ENCODE data around the gene CPLANE1.
"Not testable (repeated sequence)": the region's sequence is repeated elsewhere in the genome, so short reads cannot be mapped to it uniquely, and the experiment has no call there.

The CPLANE1 gene

DNA sequence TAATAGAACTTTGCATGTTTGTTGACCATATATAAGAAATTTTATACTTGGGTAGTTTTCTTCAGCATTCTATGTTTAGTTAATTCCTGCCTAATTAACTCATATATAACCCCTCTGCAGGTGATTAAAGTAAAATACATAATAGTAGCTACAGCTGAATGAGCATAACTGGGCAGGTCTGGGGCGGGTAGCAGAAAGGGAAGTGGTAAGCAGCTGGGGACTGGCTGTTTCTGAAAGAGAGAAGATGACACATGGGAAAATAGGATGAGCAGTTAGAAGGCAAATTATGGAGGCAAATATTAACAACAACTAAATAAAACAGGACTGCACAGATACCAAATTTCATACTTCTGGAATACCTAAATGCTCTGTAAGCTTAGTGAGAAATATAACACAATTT lies 128.1 kb downstream of the CPLANE1 start:
- DNase-seq (ENCODE audit: low read depth, low spot score), result no peak

DNA sequence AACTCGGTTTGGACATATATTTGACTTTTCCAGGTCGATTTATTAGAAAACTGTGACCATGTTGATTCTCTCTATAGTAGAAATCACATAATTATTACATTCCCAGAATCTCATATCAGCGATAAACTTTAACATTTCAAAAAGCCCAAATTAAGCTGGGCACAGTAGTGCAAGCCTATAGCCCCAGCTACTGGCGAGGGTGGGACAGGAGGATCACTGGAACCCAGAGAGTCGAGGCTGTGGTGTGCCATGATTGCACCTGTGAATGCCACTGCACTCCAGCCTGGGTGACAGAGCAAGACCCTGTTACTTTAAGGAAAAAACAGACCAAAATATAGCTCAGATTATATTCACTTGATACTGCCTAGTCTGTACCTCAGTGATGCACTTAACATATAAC lies 128.9 kb downstream of the CPLANE1 start:
- no peak for DNase-seq (ENCODE audit: low read depth, low spot score)

DNA sequence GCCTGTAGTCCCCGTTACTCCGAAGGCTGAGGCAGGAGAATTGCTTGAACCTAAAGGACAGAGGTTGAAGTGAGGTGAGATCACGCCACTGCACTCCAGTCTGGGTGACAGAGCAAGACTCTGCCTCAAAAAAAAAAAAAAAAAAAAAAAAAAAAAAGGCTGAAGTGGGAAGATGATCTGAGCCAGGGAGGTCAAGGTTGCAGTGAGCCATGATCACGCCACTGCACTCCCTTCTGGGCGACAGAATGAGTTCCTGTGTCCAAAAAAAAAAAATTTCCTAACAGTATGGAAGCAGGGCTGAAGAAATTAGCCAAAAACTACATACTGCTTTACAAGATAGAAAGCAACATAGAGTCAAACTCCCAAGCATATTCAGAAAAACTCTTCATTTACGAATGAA lies 132.8 kb downstream of the CPLANE1 start:
- no peak for DNase-seq (ENCODE audit: low read depth, low spot score)

DNA sequence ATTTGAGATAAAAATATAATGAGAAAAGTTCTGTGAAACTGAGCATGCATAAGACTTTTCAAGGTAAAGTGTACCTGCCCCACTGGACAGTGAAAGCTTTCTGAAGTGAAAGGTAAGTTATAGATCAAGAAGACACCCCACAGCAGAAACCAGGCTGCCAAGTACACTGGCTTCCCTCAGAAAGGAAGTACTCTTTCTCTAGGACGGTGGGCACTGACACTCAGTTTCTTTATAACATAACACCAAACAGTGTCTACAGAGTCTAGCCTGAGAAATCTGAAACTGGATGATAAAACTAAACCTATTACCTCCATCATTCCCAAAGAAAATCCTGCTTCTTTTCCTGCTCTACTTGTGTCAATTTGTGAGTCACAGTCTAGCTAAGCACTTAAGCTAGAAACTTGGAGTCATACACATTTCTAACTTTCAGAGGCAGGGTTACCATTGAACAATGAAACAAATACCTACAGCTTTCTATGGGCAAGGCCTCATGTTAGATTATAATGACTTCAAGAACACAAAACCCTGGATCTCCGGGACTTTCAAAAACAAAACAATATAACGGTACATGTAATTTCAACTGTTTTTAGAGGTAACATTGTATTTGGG lies 136.7 kb downstream of the CPLANE1 start:
- no peak for DNase-seq (ENCODE audit: low read depth, low spot score)

DNA sequence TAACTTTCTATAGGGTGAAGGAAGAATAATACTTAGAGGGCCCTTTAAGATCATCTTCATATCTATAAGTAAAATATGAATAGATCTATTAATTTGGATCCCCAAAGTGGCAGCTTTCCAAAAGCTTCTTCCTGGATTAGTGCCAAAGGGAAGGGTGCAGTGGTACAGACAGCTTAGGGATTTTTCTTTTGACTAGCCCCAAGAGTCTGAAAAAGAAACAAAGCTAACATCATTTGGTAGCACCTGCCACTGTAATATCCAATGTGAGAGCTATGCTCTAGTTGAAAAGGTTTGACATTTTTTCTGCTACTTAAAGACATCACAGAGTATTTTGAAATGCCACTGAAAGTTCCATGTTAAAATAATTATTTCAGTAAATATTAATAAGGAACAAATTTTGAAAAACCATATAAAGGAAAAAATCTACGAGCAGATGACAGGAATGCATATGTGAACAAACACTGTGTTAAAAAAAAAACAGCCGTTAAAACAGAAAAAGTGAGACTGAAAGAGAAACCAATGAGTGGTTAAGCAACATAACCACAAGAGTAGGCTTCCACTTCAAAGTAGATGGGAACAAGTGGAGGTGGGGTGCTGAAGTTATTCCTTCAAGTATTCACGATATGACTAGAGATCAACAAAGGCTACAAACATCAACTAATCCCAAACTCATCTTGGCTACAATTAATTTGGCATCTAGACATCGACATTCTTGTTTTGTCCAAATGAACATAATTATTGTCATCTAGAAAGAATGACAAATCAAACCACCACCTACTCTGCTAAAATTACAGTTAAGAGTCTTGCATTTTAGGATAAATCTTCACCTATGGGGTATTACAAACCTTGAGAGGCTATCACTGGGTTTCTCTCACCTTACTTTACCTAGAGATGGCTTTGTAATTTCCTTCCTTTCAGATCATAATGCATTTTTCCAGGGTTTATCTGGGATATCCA lies 137.5 kb downstream of the CPLANE1 start:
- DNase-seq (ENCODE audit: low read depth, low spot score), result no peak

DNA sequence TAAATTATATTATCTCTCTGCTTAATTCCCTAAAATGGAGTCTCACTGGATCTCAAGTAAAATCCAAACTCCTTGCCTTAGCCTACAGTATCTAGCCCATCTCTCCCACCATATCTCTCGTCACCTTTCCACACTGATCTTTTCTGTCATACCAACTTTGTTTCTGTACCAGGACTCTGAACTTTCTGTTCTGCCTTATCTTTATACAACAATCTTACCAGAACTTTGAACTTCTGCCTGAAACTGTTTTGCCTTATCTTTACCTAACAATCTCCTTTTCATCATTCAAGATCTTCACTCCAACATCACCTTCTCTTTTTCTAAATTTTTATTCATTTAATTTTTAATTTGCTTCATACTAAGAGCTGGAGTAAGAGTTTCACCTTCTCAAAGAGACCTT lies 139.0 kb downstream of the CPLANE1 start:
- DNase-seq (ENCODE audit: low read depth, low spot score), result no peak

DNA sequence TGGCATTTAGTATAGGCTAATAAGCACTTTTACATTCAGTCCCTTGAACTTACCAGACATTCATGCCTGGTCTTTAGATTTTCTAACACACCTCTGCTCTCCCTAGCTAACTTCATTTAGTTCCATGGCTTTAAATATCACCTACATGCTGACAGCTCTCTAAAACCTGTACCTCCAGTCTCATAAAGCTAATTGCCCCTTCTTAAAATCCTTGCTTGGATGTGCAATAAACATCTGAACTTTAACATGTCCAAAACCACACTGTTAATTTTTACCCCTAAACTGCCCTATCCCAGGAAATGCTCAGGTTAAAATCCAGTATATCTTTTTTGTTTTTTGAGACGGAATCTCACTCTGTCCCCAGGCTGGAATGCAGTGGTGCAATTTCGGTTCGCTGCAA lies 139.8 kb downstream of the CPLANE1 start:
- DNase-seq (ENCODE audit: low read depth, low spot score), result no peak

DNA sequence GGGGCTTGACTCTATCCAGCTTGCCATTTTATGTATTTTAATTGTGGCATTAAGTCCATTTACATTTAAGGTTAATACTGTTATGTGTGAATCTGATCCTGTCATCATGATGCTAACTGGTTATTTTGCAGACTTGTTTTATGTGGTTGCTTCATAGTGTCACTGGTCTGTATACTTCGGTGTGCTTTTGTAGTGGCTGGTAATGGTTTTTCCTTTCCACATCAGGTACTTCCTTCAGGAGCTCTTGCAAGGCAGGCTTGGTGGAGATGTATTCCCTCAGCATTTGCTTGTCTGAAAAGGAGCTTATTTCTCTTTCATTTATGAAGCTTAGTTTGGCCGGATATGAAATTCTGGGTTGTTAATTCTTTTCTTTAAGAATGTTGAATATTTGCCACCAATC lies 145.9 kb downstream of the CPLANE1 start:
- DNase-seq (ENCODE audit: low read depth, low spot score), result no peak

DNA sequence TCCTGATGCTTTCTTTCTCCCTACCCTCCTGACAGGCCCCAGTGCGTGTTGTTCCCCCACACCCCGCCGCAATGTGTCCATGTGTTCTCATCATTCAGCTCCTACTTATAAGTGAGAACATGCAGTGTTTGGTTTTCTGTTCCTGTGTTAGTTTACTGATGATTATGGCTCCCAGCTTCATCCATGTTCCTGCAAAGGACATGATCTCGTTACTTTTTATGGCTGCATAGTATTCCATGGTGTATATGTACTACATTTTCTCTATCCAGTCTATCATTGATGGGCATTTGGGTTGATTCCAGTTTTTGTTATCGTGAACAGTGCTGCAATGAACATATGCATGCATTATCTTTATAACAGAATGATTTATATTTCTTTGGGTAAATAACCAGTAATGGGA lies 149.9 kb downstream of the CPLANE1 start:
- not testable (repeated sequence) for DNase-seq (ENCODE audit: low read depth, low spot score)

DNA sequence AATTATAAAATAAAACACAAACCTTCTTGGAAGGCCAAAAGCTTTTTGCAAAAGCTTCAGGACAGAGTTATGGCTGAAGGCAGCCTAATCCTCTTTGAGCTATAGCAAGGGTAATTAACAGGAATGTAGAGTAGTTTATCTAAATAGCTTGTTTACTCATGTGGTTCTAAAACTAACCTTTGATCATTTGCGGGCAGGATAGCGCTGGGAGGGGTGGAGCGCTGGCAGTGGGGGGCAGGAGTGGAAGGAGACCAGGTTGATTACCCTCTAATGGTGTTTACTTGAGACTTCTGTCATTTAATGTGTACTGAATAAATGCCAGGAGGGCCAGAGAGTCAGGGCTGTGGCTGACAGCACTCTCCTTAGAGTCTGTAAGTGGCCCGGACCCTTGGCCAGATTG lies 155.4 kb downstream of the CPLANE1 start:
- not testable (repeated sequence) for DNase-seq (ENCODE audit: low read depth, low spot score)

DNA sequence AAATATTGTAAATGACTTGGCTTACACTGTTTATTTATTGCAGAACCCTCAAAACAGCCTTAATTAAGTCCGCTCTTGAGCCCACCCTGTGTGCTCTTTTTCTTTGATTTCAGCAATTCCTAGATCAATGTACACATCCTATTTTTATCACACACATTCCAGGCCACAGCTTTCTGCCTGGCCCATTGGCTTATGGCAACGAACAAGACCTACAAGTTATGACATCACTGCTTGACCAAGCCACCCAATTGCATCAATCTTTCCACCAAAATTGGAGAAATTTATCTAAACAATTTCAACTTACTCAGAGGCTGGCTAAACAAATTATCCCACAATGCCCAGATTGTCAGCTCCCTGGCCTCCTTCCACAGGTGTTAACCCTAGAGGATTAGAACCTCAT lies 158.4 kb downstream of the CPLANE1 start:
- DNase-seq (ENCODE audit: low read depth, low spot score), result no peak

DNA sequence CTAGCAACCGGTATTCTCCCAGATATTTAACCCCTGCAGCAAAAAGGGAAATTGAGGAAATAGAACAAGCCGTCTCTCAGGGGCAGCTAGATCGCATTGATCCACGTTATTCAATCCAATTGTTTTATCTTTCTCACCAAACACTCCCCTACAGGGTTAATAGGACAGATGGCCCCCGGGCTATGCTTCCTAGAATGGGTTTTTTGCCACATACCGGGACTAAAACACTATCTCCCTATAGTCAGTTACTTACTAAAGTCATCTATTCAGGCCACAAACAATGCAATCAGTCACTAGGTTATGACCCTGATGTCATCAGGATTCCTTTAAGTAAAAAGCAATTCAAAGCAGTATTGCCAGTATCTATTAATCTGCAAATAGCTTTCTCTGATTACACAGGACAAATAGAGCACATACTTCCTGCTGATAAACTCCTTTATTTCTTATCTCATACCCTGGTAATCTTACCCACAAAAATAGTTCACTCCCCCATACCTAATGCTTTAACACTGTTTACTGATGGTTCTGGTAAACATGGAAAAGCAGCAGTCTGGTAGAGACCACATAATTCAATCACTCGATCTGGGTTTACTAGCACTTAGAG lies 159.0 kb downstream of the CPLANE1 start:
- DNase-seq (ENCODE audit: low read depth, low spot score), result no peak

DNA sequence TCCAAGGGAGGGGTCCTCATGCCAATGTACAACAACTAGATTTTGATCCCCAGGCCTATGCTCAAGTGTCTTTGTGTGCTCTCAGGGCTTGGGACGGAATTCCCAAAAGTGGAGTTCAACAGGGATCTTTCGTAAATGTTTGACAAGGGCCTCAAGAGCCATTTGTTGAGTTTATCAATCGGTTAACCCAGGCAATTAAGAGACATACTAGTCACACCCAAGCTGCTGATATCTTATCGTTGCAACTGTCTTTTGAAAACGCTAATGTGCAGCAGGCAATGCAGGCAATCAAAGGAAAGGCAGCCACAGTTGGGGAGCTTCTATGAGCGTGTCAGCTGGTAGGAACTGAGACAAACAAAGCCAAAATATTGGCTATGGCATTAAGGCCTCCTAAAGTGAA lies 161.2 kb downstream of the CPLANE1 start:
- no peak for DNase-seq (ENCODE audit: low read depth, low spot score)

DNA sequence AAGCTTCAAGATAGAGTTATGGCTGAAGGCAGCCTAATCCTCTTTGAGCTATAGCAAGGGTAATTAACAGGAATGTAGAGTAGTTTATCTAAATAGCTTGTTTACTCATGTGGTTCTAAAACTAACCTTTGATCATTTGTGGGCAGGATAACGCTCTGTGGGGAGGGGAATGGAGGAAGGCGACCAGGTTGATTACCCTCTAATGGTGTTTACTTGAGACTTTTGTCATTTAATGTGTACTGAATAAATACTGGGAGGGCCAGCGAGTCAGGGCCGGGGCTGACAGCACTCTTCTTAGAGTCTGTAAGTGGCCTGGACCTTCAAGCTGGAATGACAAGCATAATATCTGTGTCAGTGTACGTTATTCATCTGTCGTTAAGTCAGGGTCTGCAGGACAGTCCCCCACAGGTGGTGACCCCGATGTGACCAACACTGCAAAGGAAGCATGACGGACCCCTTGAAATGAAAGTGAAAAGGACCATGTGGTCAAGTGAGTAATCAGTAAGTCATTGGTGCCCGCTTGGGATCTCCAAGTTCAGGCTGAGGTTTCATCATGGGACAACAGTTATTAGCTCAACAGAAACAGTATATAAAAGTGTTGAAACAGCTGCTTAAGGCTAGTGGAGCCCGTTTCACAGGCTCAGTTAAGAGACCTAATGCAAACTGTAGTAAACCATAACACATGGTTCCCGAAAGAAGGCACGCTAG lies 162.6 kb downstream of the CPLANE1 start:
- no peak for DNase-seq (ENCODE audit: low read depth, low spot score)

DNA sequence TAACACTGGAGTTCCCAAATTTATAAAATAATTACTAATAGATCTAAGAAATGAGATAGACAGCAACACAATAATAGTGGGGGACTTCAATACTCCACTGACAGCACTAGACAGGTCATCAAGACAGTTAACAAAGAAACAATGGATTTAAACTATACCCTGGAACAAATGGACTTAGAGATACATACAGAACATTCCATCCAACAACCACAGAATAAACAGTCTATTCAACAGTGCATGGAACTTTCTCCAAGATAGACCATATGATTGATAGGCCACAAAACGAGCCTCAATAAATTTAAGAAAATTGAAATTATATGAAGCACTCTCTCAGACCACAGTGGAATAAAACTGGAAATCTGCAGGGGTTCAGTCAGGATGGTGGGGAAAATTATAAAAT lies 163.2 kb downstream of the CPLANE1 start:
- not testable (repeated sequence) for DNase-seq (ENCODE audit: low read depth, low spot score)

DNA sequence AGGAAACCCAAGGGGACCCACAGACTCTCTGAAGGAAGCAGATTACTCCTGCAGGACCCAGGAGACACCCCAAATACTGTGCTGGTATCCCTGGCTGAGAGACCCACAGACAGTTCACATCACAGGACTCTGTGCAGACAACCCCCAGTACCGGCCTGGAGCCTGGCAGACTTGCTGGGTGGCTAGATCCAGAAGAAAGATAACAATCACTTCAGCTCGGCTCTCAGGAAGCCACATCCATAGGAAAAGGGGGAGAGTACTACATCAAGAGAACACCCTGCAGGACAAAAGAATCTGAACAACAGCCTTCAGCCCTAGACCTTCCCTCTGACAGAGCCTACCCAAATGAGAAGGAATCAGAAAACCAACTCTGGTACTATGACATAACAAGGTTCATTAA lies 166.2 kb downstream of the CPLANE1 start:
- DNase-seq (ENCODE audit: low read depth, low spot score), result not testable (repeated sequence)

DNA sequence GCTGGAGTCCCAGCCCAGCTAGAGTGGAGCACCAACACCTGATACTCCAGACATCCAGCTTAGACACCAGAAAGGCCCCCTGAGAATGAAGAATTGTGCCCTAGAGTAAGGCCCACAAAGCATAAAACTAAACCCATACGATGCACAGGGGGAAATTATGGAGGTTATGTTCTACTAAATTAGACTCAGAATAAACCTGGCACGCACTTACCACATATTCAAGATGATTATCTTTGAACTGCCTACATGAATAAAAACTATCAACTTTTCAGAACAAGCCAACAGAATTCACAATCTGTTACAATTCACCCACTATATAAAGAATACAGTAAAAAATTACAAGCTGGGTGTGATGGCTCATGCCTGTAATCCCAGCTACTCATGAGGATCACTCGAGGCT lies 168.5 kb downstream of the CPLANE1 start:
- DNase-seq (ENCODE audit: low read depth, low spot score), result no peak

DNA sequence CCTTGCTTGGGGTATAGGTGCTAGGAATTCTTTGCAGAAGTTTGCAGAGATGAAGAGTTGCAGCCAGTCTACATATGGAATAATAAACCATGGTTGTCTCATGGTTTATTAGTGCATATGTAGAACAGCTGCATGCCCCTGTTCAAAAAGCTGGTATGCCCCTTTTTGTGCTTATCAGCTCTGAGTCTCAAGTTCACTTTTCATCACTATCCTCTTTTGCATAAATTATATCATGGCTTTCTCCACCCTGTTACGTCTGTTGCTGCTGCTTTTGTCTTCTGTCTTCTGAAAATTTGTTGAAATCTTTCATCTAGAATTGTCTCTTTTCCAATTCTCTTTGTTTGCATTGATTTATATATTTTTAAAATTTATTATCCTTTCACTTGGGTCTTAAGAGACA lies 172.0 kb downstream of the CPLANE1 start:
- DNase-seq (ENCODE audit: low read depth, low spot score), result no peak

DNA sequence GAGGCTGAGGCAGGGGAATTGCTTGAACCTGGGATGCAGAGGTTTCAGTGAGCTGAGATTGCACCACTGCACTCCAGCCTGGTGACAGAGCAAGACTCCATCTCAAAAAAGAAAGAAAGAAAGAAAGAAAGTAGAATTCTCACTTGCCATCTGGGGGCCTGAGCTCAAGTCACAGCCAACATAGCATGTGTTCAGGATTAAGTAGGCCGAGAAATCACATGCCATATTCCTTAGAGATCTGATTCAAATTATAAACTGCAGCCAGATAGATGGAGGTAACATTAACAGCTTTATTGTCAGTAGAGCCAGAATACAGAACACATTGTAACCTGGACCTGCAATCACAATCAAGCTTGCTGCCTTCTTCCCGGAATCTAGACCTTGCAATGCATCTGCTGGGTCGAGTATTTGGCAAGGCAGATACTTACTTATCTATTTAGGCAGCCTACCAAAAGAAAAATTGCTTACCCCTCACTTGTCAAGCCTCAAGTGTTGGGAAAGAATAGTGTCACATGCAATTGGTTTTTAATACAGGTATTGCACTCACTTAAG lies 173.7 kb downstream of the CPLANE1 start:
- DNase-seq (ENCODE audit: low read depth, low spot score), result no peak

DNA sequence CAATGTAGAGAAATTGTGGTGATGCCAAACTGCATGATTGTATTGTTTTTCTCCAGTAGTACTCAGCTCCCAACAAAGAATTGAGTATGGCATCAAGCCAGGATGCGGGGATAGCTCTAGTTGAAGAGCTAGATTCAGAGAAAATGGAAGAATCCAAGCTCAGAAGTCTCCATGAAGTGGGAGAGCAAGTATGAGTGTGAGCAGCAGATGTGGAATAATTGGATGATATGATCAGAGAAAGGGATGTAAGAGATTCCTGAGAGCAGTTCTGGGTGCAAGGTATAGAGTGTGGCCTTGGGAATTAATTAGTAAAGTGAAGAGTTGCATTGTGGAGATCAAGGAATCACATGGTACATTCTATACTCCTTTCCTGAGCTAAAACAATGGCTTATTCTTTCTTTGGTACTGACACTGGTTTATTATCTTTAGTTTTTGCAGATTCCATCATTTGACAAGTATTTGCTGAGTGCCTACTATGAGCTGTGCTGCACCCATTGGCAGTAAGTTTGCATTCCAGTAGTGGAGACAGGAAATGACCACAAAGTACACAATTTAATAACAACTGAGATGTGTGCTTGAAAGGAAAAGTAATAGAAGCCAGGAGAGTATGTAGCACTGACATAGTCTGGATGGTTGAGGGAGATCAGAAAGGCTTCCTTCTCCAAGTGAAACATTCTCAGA lies 177.1 kb downstream of the CPLANE1 start:
- DNase-seq (ENCODE audit: low read depth, low spot score), result no peak

DNA sequence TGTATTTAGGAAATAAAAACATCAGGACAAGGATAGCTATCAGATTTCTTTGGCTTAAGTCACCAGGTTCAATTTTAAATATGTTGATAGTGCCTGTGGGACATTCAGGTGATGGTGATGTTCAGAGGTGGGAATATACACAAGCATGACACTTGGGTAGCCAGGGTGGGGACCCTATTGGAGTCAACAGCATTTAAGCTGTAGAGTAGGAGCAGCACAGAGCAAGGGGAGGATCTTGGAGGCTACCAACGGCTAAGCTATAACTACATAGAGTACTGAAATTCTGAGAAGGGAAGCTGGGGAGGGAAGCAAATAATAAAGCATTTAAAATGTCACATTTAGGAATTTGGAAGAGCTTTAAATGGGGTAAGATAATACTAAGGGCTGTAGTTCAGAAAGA lies 177.7 kb downstream of the CPLANE1 start:
- no peak for DNase-seq (ENCODE audit: low read depth, low spot score)

Data from activated CD4-positive, CD25-positive, alpha-beta regulatory T cell treated with anti-CD3 and anti-CD28 coated beads, Interleukin-2, amount 50 U/mL, for 16 hours (primary cell).